ENCODE results near the gene PSMG3.

Gene PSMG3

GRCh38 chr7:1533547-1534329 is 36.1 kb downstream of the PSMG3 start:
- H4K20me1 ChIP-seq (ENCODE audit: low read depth, low read length) = peaks cover 5% of the 10 kb centered on the region; the same call in 1 of the 2 replicates

GRCh38 chr7:1533255-1533546 is 36.6 kb downstream of the PSMG3 start:
- H3K4me2 ChIP-seq (ENCODE audit: low read depth, low read length, poor library complexity, severe bottlenecking) = no peak overlapping the region
- no peak overlapping the region for H3K4me3 ChIP-seq (ENCODE audit: insufficient read depth, low read length, poor library complexity, severe bottlenecking)
- H3F3A ChIP-seq (ENCODE audit: insufficient read depth) = 0 out of 2 replicates have a peak, but pooled peaks cover 5% of the 10 kb centered on the region
- TF ChIP-seq CTCF (IDR thresholded peaks at IDR 0.05; ENCODE audit: insufficient read depth, low read length, poor library complexity, severe bottlenecking) (no peak), EZH2phosphoT487 (conservative IDR thresholded peaks at IDR 0.05; ENCODE audit: low read length) (no peak)
- no peaks in the 10 kb centered on the region for H3K9me2 ChIP-seq (replicated peaks; ENCODE audit: insufficient read depth, low read length)
- no peak overlapping the region for H3K27ac ChIP-seq (ENCODE audit: low read depth, low read length)
- H3K9ac ChIP-seq (ENCODE audit: low read length) = no peak overlapping the region
- H2AFZ ChIP-seq (ENCODE audit: low read depth, low read length, severe bottlenecking) = no peak overlapping the region
- H3K79me2 ChIP-seq (ENCODE audit: insufficient read depth, low read length) = peaks cover 70% of the 10 kb centered on the region
- H3K9me3 ChIP-seq (ENCODE audit: insufficient read depth, low read length) = no peaks in the 10 kb centered on the region
- H3K36me3 ChIP-seq (ENCODE audit: low read length) = no peaks in the 10 kb centered on the region
- peaks cover 5% of the 10 kb centered on the region; the same call in 1 of the 2 replicates for H4K20me1 ChIP-seq (ENCODE audit: low read depth, low read length)
- no peaks in the 10 kb centered on the region for H3K27me3 ChIP-seq (ENCODE audit: low read length)

More at GRCh38 chr7:1533547-1534329, 36.1 kb downstream of the PSMG3 start:
- H3K9me3 ChIP-seq (ENCODE audit: insufficient read depth, low read length) = no peaks in the 10 kb centered on the region
- H2AFZ ChIP-seq (ENCODE audit: low read depth, low read length, severe bottlenecking) = no peak overlapping the region
- H3K27ac ChIP-seq (ENCODE audit: low read depth, low read length) = no peak overlapping the region
- peaks cover 70% of the 10 kb centered on the region for H3K79me2 ChIP-seq (ENCODE audit: insufficient read depth, low read length)
- no peaks in the 10 kb centered on the region for H3K27me3 ChIP-seq (ENCODE audit: low read length)
- H3K9ac ChIP-seq (ENCODE audit: low read length) = no peak overlapping the region
- H3K9me2 ChIP-seq (replicated peaks; ENCODE audit: insufficient read depth, low read length) = no peaks in the 10 kb centered on the region
- H3K4me3 ChIP-seq (ENCODE audit: insufficient read depth, low read length, poor library complexity, severe bottlenecking) = no peak overlapping the region
- no peak for TF ChIP-seq CTCF (IDR thresholded peaks at IDR 0.05; ENCODE audit: insufficient read depth, low read length, poor library complexity, severe bottlenecking)
- TF ChIP-seq EZH2phosphoT487 (conservative IDR thresholded peaks at IDR 0.05; ENCODE audit: low read length) = no peak
- H3F3A ChIP-seq (ENCODE audit: insufficient read depth) = 0 out of 2 replicates have a peak, but pooled peaks cover 5% of the 10 kb centered on the region
- H3K36me3 ChIP-seq (ENCODE audit: low read length) = no peaks in the 10 kb centered on the region
- no peak overlapping the region for H3K4me2 ChIP-seq (ENCODE audit: low read depth, low read length, poor library complexity, severe bottlenecking)

GRCh38 chr7:1532456-1533254 is 37.2 kb downstream of the PSMG3 start:
- Histone ChIP-seq H3K9me2 (replicated peaks; ENCODE audit: insufficient read depth, low read length) (no peaks in the 10 kb centered on the region), H4K20me1 (ENCODE audit: low read depth, low read length) (peaks cover 5% of the 10 kb centered on the region; the same call in 1 of the 2 replicates), H2AFZ (ENCODE audit: low read depth, low read length, severe bottlenecking) (no peak overlapping the region), H3K27me3 (ENCODE audit: low read length) (no peaks in the 10 kb centered on the region), H3F3A (ENCODE audit: insufficient read depth) (0 out of 2 replicates have a peak, but pooled peaks cover 5% of the 10 kb centered on the region), H3K9ac (ENCODE audit: low read length) (peak overlapping the region; percentile 78; the same call in 1 of the 2 replicates), H3K36me3 (ENCODE audit: low read length) (no peaks in the 10 kb centered on the region), H3K79me2 (ENCODE audit: insufficient read depth, low read length) (peaks cover 65% of the 10 kb centered on the region), H3K27ac (ENCODE audit: low read depth, low read length) (no peak overlapping the region; the same call in 1 of the 2 replicates), H3K4me2 (ENCODE audit: low read depth, low read length, poor library complexity, severe bottlenecking) (peak overlapping the region; percentile 71), H3K9me3 (ENCODE audit: insufficient read depth, low read length) (no peaks in the 10 kb centered on the region), H3K4me3 (ENCODE audit: insufficient read depth, low read length, poor library complexity, severe bottlenecking) (peak overlapping the region; percentile 72)
- TF ChIP-seq CTCF (IDR thresholded peaks at IDR 0.05; ENCODE audit: insufficient read depth, low read length, poor library complexity, severe bottlenecking) (no peak), EZH2phosphoT487 (conservative IDR thresholded peaks at IDR 0.05; ENCODE audit: low read length) (no peak)
